ENCODE results near the gene REEP5. TPM values are rescaled to one million over a fixed set of nuclear protein-coding genes. Genes with fewer than 3 reads are reported as not detected.
A peak's percentile ranks its signal among the peaks of the same experiment; 100 is the strongest.

REEP5 gene
- total and polyA plus RNA-seq, 8 donors, result 18.8 to 102 (median 40.4) TPM

DNA sequence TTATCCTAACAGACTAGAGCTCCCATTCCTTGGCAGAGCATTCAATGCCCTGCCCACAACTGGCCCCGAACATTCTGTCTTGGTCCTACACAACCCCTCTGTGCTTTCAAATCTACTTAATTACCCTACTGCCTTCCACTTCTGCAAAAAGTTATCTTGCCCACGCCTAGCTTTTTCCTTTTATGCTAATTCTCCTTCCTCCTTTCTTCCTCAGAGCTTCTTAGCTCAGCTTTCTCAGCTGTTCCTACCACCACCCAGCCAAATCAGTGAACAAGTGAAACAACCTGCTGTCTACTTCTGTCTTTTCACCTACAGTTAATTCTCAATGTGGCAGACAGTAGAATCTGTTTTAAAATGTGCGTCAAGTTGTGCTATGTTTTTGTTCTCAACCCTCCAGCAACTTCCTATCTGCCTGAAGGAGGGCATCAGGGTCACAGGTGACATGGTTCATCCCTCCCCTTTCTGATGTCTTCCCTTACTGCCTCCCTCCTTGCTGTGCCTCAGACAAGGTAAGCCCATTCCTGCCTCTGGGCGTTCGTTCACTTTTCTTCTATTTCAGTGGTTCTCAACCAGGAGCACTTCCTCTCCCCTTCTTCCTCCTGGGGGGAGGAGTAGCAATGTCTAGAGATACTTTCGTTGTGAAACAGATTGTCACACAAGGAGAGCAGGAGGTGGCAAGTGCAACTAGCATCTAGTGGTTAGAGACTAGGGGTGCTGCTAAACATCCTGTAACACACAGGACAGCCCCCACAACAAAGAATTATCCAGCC is 1.3 kb upstream of the REEP5 start:
- intact Hi-C loops (cut with DNase I; ENCODE audit: low total_unique reads), result no loop called here
- H3K27ac ChIP-seq, result peak overlapping the region in 4 of 5 donors; percentile 26 to 99 (median 97)
- peaks cover 11 to 17% (median 14%) of the 10 kb centered on the region in 4 donors for H3K36me3 ChIP-seq
- peak overlapping the region in 1 of 4 donors; percentile 100 for H3K4me3 ChIP-seq
- H3K9me3 ChIP-seq, result no peaks in the 10 kb centered on the region
- TF ChIP-seq POLR2A (IDR thresholded peaks at IDR 0.05) (no peak), EP300 (IDR thresholded peaks at IDR 0.05) (no peak), POLR2AphosphoS5 (IDR thresholded peaks at IDR 0.05) (no peak), CTCF (IDR thresholded peaks at IDR 0.05) (no peak)
- DNase-seq, result peak in 1 of 2 donors; percentile 33
- 49 to 56% (median 53%) methylated on average over 6 of the region's 6 CpGs for WGBS, 5 donors
- peaks cover 31 to 43% (median 41%) of the 10 kb centered on the region in 4 donors for H3K4me1 ChIP-seq
- H3K27me3 ChIP-seq, result no peaks in the 10 kb centered on the region

DNA sequence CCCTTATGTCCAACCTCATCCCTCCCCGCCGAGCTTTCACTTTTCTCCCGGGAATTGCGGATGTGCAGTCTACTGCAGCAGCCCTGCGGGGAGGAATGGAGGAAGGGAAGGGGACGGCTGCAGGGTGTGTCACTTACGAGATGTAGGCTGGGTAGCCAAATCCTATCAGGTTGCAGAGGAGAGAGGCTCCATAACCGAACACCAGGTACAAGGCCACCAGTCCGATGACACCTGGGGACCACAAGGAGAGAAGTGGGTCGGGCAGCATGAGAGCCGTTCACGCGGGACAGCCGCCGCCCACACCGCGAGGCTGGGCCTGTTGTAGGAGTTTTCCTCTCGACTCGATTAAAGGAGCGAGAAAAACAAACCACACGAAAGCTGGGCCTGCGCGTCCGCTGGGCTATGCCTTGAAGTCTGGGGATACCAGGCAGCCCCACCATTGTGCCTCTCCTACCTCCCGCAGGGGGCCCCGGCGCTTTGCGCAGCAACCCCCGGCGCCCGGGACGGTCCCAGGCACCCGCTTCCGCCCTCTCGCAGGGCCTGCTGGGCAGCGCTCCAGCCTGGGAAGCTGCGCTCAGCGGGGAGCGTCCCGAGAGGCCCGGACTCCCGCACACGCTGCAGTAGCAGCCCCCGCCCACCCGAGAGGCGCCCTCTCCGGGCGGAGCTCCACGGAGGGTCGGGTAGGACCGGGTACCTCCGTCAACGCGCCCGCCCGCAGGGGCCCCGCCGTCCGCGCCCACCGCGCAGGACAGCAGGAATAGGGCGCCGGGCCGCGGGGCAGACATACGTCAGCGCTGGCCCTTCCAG is 798 bp downstream of the REEP5 start:
- peak; percentile 73 to 92 for DNase-seq
- H3K4me3 ChIP-seq, result peak overlapping the region; percentile 66 to 100 (median 96)
- peaks cover 51 to 63% (median 60%) of the 10 kb centered on the region in 4 donors for H3K4me1 ChIP-seq
- H3K27me3 ChIP-seq, result no peaks in the 10 kb centered on the region
- peak overlapping the region; percentile 95 to 99 (median 99) for H3K27ac ChIP-seq
- intact Hi-C loops (cut with DNase I; ENCODE audit: low total_unique reads), result no loop called here
- 0 to 3% (median 0%) methylated on average over 22 to 66 of the region's 68 CpGs for WGBS, 5 donors
- H3K36me3 ChIP-seq, result peaks cover 11 to 38% (median 33%) of the 10 kb centered on the region in 4 donors
- TF ChIP-seq CTCF (IDR thresholded peaks at IDR 0.05) (no peak), POLR2AphosphoS5 (IDR thresholded peaks at IDR 0.05) (peak in 2 of 3 donors; percentile 33 to 52)
- H3K9me3 ChIP-seq, result no peaks in the 10 kb centered on the region

- intact Hi-C loops (cut with DNase I; ENCODE audit: low total_unique reads), result no loop called here
- no peaks in the 10 kb centered on the region for H3K27me3 ChIP-seq
- TF ChIP-seq EP300 (IDR thresholded peaks at IDR 0.05), result no peak
- no peak for TF ChIP-seq POLR2AphosphoS5 (IDR thresholded peaks at IDR 0.05)
- no peak for TF ChIP-seq POLR2A (IDR thresholded peaks at IDR 0.05)
- TF ChIP-seq CTCF (IDR thresholded peaks at IDR 0.05), result no peak
Observed at GRCh38 chr5:112919972-112920371, 2.1 kb downstream of the REEP5 start.

DNA sequence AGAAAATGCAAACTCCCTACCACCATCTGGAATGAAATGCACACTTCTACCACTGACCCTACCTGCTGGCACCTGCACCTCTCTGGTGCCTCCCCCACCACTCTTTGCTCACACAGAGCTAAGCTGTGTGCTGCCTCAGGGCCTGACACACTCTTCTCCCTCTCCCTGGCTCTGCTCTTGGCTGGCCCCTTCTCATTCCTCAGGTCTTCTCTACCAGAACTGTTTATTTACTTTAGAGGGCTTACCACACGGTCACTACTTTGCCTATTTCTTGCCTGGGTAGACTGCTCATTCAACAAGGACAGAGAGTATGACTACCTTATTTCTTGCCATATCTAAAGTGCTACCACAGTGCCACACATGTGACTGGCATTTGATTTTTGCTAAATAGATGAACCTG is 3.3 kb downstream of the REEP5 start:
- Histone ChIP-seq H3K36me3 (peaks cover 11 to 56% (median 45%) of the 10 kb centered on the region in 4 donors), H3K4me1 (peaks cover 56 to 86% (median 72%) of the 10 kb centered on the region in 4 donors), H3K27me3 (no peaks in the 10 kb centered on the region), H3K27ac (no peak overlapping the region), H3K9me3 (no peaks in the 10 kb centered on the region), H3K4me3 (no peak overlapping the region)
- intact Hi-C loops (cut with DNase I; ENCODE audit: low total_unique reads), result no loop called here
- TF ChIP-seq CTCF (IDR thresholded peaks at IDR 0.05) (no peak), POLR2AphosphoS5 (IDR thresholded peaks at IDR 0.05) (no peak), EP300 (IDR thresholded peaks at IDR 0.05) (no peak), POLR2A (IDR thresholded peaks at IDR 0.05) (no peak)
- 27 to 56% (median 33%) methylated on average over 1 of the region's 1 CpG for WGBS, 5 donors
- no peak for DNase-seq

More at GRCh38 chr5:112919972-112920371, 2.1 kb downstream of the REEP5 start:
- H3K27ac ChIP-seq, result peak overlapping the region in 1 of 5 donors; percentile 99
- H3K36me3 ChIP-seq, result peaks cover 11 to 44% (median 38%) of the 10 kb centered on the region in 4 donors
- H3K9me3 ChIP-seq, result no peaks in the 10 kb centered on the region
- 80 to 96% (median 93%) methylated on average over 6 of the region's 6 CpGs for WGBS, 5 donors
- H3K4me3 ChIP-seq, result peak overlapping the region in 1 of 4 donors; percentile 66
- DNase-seq, result no peak
- peaks cover 56 to 76% (median 66%) of the 10 kb centered on the region in 4 donors for H3K4me1 ChIP-seq

All from stomach (tissue), 9 donors.